K562 (cell line): ENCODE measurements around the gene ATP8A1. TPM values are rescaled to one million over a fixed set of nuclear protein-coding genes. Genes with fewer than 3 reads are reported as not detected.

Source experiments
- ATAC-seq: fragments of 200-7000 bp; cut with Tn5 transposase; 3 replicates; pipeline ENCODE4 v1.9.1; 2020; ENCODE audit warnings: moderate library complexity
- BruUV-seq: library from RNA; stranded (reverse); fragments of 400-500 nt; replicated peaks from 2 replicates; lab custom pipeline; 2021; lab: Mats Ljungman, UMichigan
- CTCF ChIA-PET: fragments of 300-600 bp; formaldehyde crosslinking; extraction: SDS; loops from one replicate; lab custom pipeline; 2021; ENCODE audit warnings: low intra/inter-chr PET ratio; lab: Yijun Ruan, JAX
- POLR2A ChIA-PET: fragments of 300-600, 350-650 bp; sonication (Branson Sonifier 250); formaldehyde crosslinking; extraction: SDS; loops from one replicate; lab custom pipeline; 2021; ENCODE audit warnings: antibody characterized with exemption, inconsistent platforms; lab: Yijun Ruan, JAX
- DNase-seq, 4 experiments: peaks; one replicate each; pipeline versions ENCODE4 v3.0.0 to v3.0.0-alpha.2; 2011 to 2018; ENCODE audit warnings: low spot score in 3 of 4, mixed read lengths in 3 of 4; ENCODE audit errors: extremely low read depth in 1 of 4
- FAIRE-seq: peaks from 2 replicates; lab custom pipeline; 2011; peaks lifted over from hg19 to GRCh38; lab: Jason Lieb, UNC
- H2AFZ ChIP-seq: 2 replicates; pipeline ENCODE4 v1.6.0; 2011; ENCODE audit warnings: low read depth, low read length, control low read depth, inconsistent platforms
- H3K27ac ChIP-seq: fragments of 200-600 bp; 3 replicates; pipeline ENCODE4 v1.8.0; 2011; ENCODE audit warnings: low read depth, mild to moderate bottlenecking, control low read depth, inconsistent platforms, low read length, moderate library complexity, mixed read lengths; ENCODE audit errors: extremely low read depth
- H3K27me3 ChIP-seq, 2 experiments: fragments of 300-600 bp in 1 of 2; 2 replicates in 1 of 2; 3 replicates in 1 of 2; pipeline versions ENCODE4 v1.6.0 to v1.8.0; 2011; ENCODE audit warnings: inconsistent platforms in 2 of 2, low read length in 2 of 2, mild to moderate bottlenecking in 1 of 2, mixed read lengths in 1 of 2, moderate library complexity in 1 of 2; ENCODE audit not compliant: control insufficient read depth in 2 of 2, insufficient read depth in 2 of 2
- H3K36me3 ChIP-seq: fragments of 300-600 bp; 3 replicates; pipeline ENCODE4 v1.8.0; 2011; ENCODE audit warnings: mild to moderate bottlenecking, low read length, inconsistent platforms; ENCODE audit not compliant: control insufficient read depth, insufficient read depth
- H3K4me1 ChIP-seq, 2 experiments: fragments of 200-600 bp in 1 of 2; replicated peaks in 1 of 2; 2 replicates in 1 of 2; 3 replicates in 1 of 2; pipeline versions ENCODE4 v1.5.1 to v1.8.0; 2011; ENCODE audit warnings: inconsistent platforms in 2 of 2, low read length in 2 of 2, mild to moderate bottlenecking in 1 of 2, mixed read lengths in 1 of 2, moderate library complexity in 1 of 2; ENCODE audit not compliant: control insufficient read depth in 2 of 2, insufficient read depth in 2 of 2
- H3K4me2 ChIP-seq: 2 replicates; pipeline ENCODE4 v1.6.1; 2011; ENCODE audit warnings: low read length, control low read depth, inconsistent platforms, mixed read lengths; ENCODE audit not compliant: insufficient read depth
- H3K4me3 ChIP-seq: fragments of 200-600 bp; sonication (generic), shearing (Covaris generic); 2 replicates; pipeline ENCODE4 v1.5.1; 2016; ENCODE audit warnings: control low read depth, inconsistent platforms
- H3K79me2 ChIP-seq: fragments of 200-600 bp; 3 replicates; pipeline ENCODE4 v1.8.0; 2011; ENCODE audit warnings: low read length, inconsistent platforms; ENCODE audit not compliant: control insufficient read depth, insufficient read depth
- H3K9ac ChIP-seq, 2 experiments: 2 replicates each; pipeline versions ENCODE4 v1.6.0 to v1.6.1; 2011; ENCODE audit warnings: low read depth in 2 of 2, low read length in 2 of 2, control low read depth in 1 of 2, inconsistent platforms in 1 of 2, mild to moderate bottlenecking in 1 of 2, mixed read lengths in 1 of 2; ENCODE audit not compliant: insufficient read depth in 1 of 2
- H3K9me1 ChIP-seq: one replicate; pipeline ENCODE4 v1.6.0; 2011; ENCODE audit warnings: inconsistent platforms, mild to moderate bottlenecking, low read length, moderate library complexity; ENCODE audit not compliant: control insufficient read depth, insufficient read depth
- H3K9me3 ChIP-seq: replicated peaks from 2 replicates; pipeline ENCODE4 v1.5.1; 2011; ENCODE audit warnings: low read depth, low read length, inconsistent platforms; ENCODE audit not compliant: control insufficient read depth, insufficient read depth
- H4K20me1 ChIP-seq: replicated peaks from 2 replicates; pipeline ENCODE4 v1.6.1; 2011; ENCODE audit warnings: low read length, inconsistent platforms, mixed read lengths; ENCODE audit not compliant: control insufficient read depth, insufficient read depth
- MCM7 ChIP-seq, 2 experiments: fragments of 450-650 bp; IDR thresholded peaks; 2 replicates each; pipeline ENCODE4 v1.6.1; 2016 to 2018
- NR2C2 ChIP-seq, 2 experiments: fragments of 200-800 bp in 1 of 2; sonication (Bioruptor generic) in 1 of 2; sonication (generic) in 1 of 2; formaldehyde crosslinking in 1 of 2; IDR thresholded peaks; 2 replicates each; pipeline versions ENCODE4 v1.6.1 to v1.8.0; 2016 to 2022; ENCODE audit warnings: mild to moderate bottlenecking in 1 of 2, missing compliant biosample characterization in 1 of 2, missing genetic modification characterization in 1 of 2, missing genetic modification reagents in 1 of 2
- ZNF212 ChIP-seq: fragments of 450-650 bp; formaldehyde crosslinking; IDR thresholded peaks from 2 replicates; pipeline ENCODE4 v1.4.0; 2020; ENCODE audit warnings: mild to moderate bottlenecking
- ZNF592 ChIP-seq: fragments of 450-650 bp; IDR thresholded peaks from 2 replicates; pipeline ENCODE4 v1.6.1; 2017; ENCODE audit warnings: antibody characterized with exemption, mild to moderate bottlenecking
- WGBS: fragments of 100-300 bp; shearing (Covaris generic); methylation state at CpG from one replicate; pipeline ENCODE4 v1.1.6; 2016; ENCODE audit warnings: low coverage, mixed read lengths; ENCODE audit not compliant: insufficient coverage; ENCODE audit errors: missing lambda C conversion rate; 5-methylcytosine and 5-hydroxymethylcytosine counted together
- in situ Hi-C: fragments of 300-500 bp; cut with MboI; formaldehyde crosslinking; loops from 4 replicates; pipeline ENCODE4 v1.15.0; 2018; ENCODE audit warnings: inconsistent platforms, mixed read lengths
- intact Hi-C: fragments of 100-400 bp; cut with micrococcal nuclease; formaldehyde crosslinking; loops from 2 replicates; pipeline ENCODE4 v1.14.2; 2022
- polyA plus RNA-seq, 8 experiments: library from polyadenylated mRNA; depleted of rRNA in 4 of 8; stranded (reverse) in 5 of 8; unstranded in 3 of 8; fragments of >200 nt; fragmentation: Nextera tagmentation in 2 of 8; fragmentation: Illumina TruSeq in 1 of 8; extraction: Ambion mirVana in 2 of 8; extraction: Trizol in 1 of 8; gene quantifications; 2 replicates each; pipeline versions ENCODE4 v1.2.1 to v1.2.3, GENCODE V29; 2011 to 2014; ENCODE audit warnings: inconsistent platforms in 1 of 8, missing spikeins in 1 of 8
- total RNA-seq, 7 experiments: library from RNA; depleted of rRNA in 6 of 7; stranded (reverse); fragments of >200 nt in 6 of 7; fragmentation: Illumina TruSeq in 2 of 7; extraction: Trizol in 2 of 7; gene quantifications; 2 replicates each; pipeline versions ENCODE4 v1.2.1 to v1.2.3, GENCODE V29; 2011 to 2021; ENCODE audit warnings: low replicate concordance in 1 of 7

ATP8A1 gene
- total and polyA plus RNA-seq, 9 of the 15 experiments (the other 6 are each of a cell fraction or from before 2014, with no cell fraction given), result 0.05 to 0.29 (median 0.07) TPM; not detected in 2

GRCh38 chr4:42396361-42396751, 260.5 kb downstream of the ATP8A1 start:
- H3K4me2 ChIP-seq, result no peak overlapping the region
- H3K4me3 ChIP-seq, result no peak overlapping the region
- no peak overlapping the region for H3K27ac ChIP-seq
- H3K27me3 ChIP-seq, result peaks cover 0 to 35% of the 10 kb centered on the region in 2 experiments; a peak in 2 of 5 replicates
- ATAC-seq (no peak), DNase-seq (no peak), FAIRE-seq (no peak)
- no peak overlapping the region for H3K9ac ChIP-seq
- intact Hi-C loops (no loop called here), in situ Hi-C loops (no loop called here)
- no peaks in the 10 kb centered on the region for H3K9me3 ChIP-seq
- H2AFZ ChIP-seq, result no peak overlapping the region
- POLR2A ChIA-PET, result no interaction called here
- H3K79me2 ChIP-seq, result no peaks in the 10 kb centered on the region
- no peaks in the 10 kb centered on the region for H3K9me1 ChIP-seq
- TF ChIP-seq ZNF592 (no peak), MCM7 (IDR thresholded peaks at IDR 0.05) (no peak), NR2C2 (CRISPR knock-in tag; IDR thresholded peaks at IDR 0.05) (no peak), NR2C2 (tag; IDR thresholded peaks at IDR 0.05) (no peak), ZNF212 (CRISPR knock-in tag) (no peak)
- H3K36me3 ChIP-seq, result no peaks in the 10 kb centered on the region
- WGBS, result 31% methylated on average over 17 of the region's 17 CpGs
- H4K20me1 ChIP-seq, result no peaks in the 10 kb centered on the region
- BruUV-seq, result no TSS peak
- CTCF ChIA-PET, result no interaction called here
- no peaks in the 10 kb centered on the region; a peak in 1 of 5 replicates for H3K4me1 ChIP-seq
